SK-N-MC (cell line): ENCODE data around the gene ZSCAN5A.
"Not testable (repeated sequence)": the region's sequence is repeated elsewhere in the genome, so short reads cannot be mapped to it uniquely, and the experiment has no call there.

Source experiments
- DNase-seq: peaks from one replicate; pipeline ENCODE4 v3.0.0-alpha.2; 2011; ENCODE audit warnings: low read depth, low spot score
- H3K27ac ChIP-seq: fragments of 200-600 bp; sonication (generic); 2 replicates; pipeline ENCODE4 v1.5.1; 2016; ENCODE audit warnings: mixed run types
- H3K36me3 ChIP-seq: fragments of 200-600 bp; sonication (generic); 2 replicates; pipeline ENCODE4 v1.6.1; 2017; ENCODE audit warnings: antibody characterized with exemption, low read length, mixed read lengths; ENCODE audit not compliant: insufficient read depth
- H3K4me3 ChIP-seq: fragments of 200-600 bp; sonication (generic); 2 replicates; pipeline ENCODE4 v1.5.1; 2016
- H3K9ac ChIP-seq: fragments of 200-600 bp; sonication (generic); 2 replicates; pipeline ENCODE4 v1.8.0; 2017; ENCODE audit warnings: mixed run types, mixed read lengths; ENCODE audit not compliant: insufficient read length
- H3K9me3 ChIP-seq: fragments of 200-600 bp; sonication (generic); 2 replicates; pipeline ENCODE4 v1.6.1; 2017; ENCODE audit warnings: low read depth, mild to moderate bottlenecking, antibody characterized with exemption, low read length, moderate library complexity, mixed read lengths
- EZH2 ChIP-seq: fragments of 200-600 bp; sonication (generic); IDR thresholded peaks from one replicate; pipeline ENCODE4 v1.6.1; 2017; ENCODE audit warnings: antibody characterized with exemption
- FOXP2 ChIP-seq: optimal IDR thresholded peaks from 2 replicates; pipeline ENCODE3; 2011; ENCODE audit warnings: mild to moderate bottlenecking, moderate library complexity; ENCODE audit not compliant: insufficient read depth; ENCODE audit errors: extremely low read length, control extremely low read depth
- POLR2AphosphoS5 ChIP-seq: IDR thresholded peaks from 2 replicates; pipeline ENCODE4 v1.6.1; 2012; ENCODE audit warnings: mild to moderate bottlenecking, low read depth, low read length, borderline replicate concordance

ZSCAN5A gene

DNA sequence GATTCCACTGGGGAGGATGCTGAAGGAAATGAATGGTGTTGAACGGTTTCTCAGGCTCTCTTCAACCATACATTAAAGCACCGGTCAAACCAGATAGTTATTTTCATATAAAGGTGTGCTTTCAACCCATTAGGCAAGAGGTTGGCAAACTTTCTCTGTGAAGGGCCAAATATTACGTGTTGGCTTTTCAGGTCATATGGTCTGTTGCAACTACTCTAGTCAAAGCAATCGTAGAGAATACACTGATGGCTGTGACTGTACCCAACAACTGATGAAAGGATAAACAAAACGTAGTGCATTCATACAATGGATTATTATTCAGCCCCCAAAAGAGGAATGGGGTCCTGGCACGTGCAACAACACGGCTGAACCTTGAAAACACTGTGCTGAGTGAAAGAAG, 5.8 kb downstream of the ZSCAN5A start:
- peaks cover 5% of the 10 kb centered on the region; the same call in 1 of the 2 replicates for H3K36me3 ChIP-seq

DNA sequence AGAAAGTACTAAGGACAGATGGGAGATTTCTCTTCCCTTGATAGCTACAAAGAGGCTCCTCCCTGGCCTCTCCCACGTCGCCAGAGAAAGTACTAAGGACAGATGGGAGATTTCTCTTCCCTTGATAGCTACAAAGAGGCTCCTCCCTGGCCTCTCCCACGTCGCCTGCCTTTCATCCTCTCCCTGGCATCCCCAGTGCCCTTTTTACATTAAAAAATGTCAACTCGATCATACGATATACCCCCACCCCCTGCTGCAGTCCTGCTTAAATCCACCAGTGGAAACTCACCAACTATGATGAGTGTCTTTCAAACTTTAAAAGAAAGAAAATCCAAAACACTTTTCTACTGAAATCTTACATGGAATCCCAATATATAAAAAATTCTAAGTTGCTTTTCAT, 7.6 kb downstream of the ZSCAN5A start:
- DNase-seq, H3K27ac ChIP-seq, H3K9ac ChIP-seq, H3K9me3 ChIP-seq, H3K36me3 ChIP-seq, H3K4me3 ChIP-seq: not testable (repeated sequence)

More for the DNA sequence above, 5.8 kb downstream of the ZSCAN5A start:
- Histone ChIP-seq H3K4me3 (no peak overlapping the region), H3K27ac (no peak overlapping the region), H3K9me3 (no peaks in the 10 kb centered on the region), H3K9ac (no peak overlapping the region)
- TF ChIP-seq FOXP2: no peak
- no peak for TF ChIP-seq POLR2AphosphoS5
- TF ChIP-seq EZH2: no peak
- no peak for DNase-seq

DNA sequence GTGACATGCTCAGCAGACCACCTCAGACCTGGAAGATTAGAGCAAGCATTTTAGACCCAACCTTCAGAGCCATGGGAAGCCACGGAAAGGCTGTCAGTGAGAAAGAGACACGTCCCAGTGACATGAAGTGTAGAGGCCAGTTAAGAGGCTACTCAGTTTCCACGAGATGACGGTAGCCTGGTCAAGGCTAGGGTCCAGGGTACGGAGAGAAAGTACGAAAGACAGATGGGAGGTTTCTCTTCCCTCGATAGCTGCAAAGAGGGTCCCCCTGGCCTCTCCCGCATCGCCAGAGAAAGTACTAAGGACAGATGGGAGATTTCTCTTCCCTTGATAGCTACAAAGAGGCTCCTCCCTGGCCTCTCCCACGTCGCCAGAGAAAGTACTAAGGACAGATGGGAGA, 8.6 kb downstream of the ZSCAN5A start:
- no peak for DNase-seq
- H3K9ac ChIP-seq: no peak overlapping the region
- H3K27ac ChIP-seq: no peak overlapping the region
- no peaks in the 10 kb centered on the region for H3K9me3 ChIP-seq
- H3K4me3 ChIP-seq: no peak overlapping the region
- TF ChIP-seq POLR2AphosphoS5 (no peak), EZH2 (no peak), FOXP2 (no peak)
- peaks cover 2% of the 10 kb centered on the region; the same call in 1 of the 2 replicates for H3K36me3 ChIP-seq

DNA sequence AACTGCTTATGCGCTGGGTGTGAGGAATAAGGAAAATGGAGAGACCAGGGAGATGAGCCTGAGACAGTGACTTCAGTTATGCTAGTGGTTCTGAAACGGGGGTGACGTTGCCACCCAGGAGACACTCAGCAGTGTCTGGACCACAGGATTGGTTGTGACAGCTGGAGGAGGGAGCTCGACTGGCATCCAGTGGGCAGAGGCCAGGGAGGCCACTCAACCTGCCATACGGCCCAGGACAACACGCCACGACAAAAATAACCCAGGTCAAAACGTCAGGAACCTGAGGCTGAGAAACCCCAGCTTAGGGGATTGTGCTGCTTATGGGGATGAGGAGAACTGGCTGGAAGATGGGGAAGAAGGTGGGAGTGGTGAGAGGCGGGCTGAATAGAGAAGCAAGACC, 10.4 kb downstream of the ZSCAN5A start:
- H3K36me3 ChIP-seq: no peaks in the 10 kb centered on the region
- no peak for DNase-seq
- H3K9ac ChIP-seq: no peak overlapping the region
- no peak for TF ChIP-seq EZH2
- no peak for TF ChIP-seq POLR2AphosphoS5
- no peak overlapping the region for H3K4me3 ChIP-seq
- H3K27ac ChIP-seq: no peak overlapping the region
- H3K9me3 ChIP-seq: no peaks in the 10 kb centered on the region

DNA sequence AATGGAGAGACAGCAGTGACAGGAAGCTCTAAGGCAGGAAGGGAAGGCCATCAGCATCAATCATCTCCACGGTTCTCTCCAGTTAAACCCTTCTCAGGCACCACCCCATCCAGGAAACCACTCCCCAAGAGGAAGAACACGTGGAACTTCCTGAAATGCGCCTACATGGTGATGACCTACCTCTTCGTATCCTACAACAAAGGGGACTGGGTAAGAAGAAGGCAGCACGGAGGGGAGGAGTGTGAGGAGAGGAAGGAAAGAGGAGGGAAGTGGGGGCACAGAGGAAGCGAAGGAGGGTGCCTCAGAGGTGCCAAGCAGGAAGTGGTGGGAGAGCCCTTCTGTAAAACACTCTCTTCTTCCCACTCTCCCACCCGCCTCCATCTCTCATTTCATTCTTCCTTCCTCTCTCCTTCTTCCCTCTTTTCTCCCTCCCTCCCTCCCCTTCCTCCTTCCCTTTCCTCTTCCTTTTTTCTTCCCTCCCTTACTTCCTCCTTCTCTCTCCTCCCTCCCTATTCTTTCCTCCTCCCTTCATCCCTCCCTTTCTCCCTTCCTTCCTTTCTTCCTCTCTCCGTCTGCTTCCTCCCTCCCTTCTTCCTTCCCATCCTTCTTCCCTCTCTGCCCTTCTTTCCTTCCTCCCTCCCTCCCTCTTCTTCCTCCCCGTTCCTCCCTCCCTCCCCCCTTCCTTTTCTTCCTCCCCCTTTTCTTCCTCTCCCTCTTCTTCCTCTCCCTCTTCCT, 12.6 kb downstream of the ZSCAN5A start:
- Histone ChIP-seq H3K4me3 (no peak overlapping the region), H3K27ac (no peak overlapping the region), H3K9me3 (no peaks in the 10 kb centered on the region), H3K36me3 (no peaks in the 10 kb centered on the region), H3K9ac (no peak overlapping the region)
- TF ChIP-seq EZH2: no peak
- DNase-seq: no peak

DNA sequence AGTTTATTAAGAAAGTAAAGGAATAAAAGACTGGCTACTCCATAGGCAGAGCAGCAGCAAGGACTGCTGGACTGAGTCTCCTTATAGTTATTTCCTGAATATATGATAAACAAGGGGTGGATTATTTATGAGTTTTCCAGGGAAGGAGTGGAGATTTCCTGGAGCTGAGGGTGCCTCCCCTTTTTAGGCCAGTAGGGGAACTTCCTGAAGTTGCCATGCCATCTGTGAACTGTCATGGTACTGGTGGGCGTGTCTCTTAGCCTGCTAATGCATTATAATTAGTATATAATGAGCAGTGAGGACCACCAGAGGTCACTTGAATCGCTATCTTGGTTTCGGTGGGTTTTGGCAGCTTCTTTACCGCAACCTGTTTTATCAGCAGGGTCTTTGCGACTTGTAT, 13.5 kb downstream of the ZSCAN5A start:
- TF ChIP-seq POLR2AphosphoS5 (no peak), FOXP2 (no peak), EZH2 (no peak)
- Histone ChIP-seq H3K36me3 (no peaks in the 10 kb centered on the region), H3K9ac (no peak overlapping the region), H3K4me3 (no peak overlapping the region), H3K9me3 (no peaks in the 10 kb centered on the region), H3K27ac (no peak overlapping the region)
- DNase-seq: no peak

DNA sequence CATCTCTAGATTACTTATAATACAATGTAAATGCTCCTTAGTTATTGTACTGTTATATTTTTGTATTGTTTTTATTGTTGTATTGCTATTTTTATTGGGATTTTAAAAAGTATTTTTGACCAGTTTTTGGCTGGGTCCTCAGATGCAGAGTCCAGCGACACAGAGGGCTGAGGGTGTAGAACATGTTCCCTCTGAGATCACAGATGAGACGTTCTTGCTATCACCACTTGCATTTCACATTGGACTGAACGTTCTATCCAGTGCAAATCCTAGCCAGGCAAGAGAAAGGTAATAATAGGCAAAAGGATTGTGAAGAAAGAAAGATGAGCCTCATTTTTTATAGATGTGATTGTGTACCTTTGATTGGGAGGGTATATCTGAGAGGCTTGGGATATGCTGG, 15.0 kb downstream of the ZSCAN5A start:
- H3K4me3 ChIP-seq: no peak overlapping the region
- no peak for DNase-seq
- TF ChIP-seq POLR2AphosphoS5 (no peak), FOXP2 (no peak), EZH2 (no peak)
- H3K9me3 ChIP-seq: no peaks in the 10 kb centered on the region
- no peaks in the 10 kb centered on the region for H3K36me3 ChIP-seq
- no peak overlapping the region for H3K27ac ChIP-seq
- H3K9ac ChIP-seq: no peak overlapping the region

DNA sequence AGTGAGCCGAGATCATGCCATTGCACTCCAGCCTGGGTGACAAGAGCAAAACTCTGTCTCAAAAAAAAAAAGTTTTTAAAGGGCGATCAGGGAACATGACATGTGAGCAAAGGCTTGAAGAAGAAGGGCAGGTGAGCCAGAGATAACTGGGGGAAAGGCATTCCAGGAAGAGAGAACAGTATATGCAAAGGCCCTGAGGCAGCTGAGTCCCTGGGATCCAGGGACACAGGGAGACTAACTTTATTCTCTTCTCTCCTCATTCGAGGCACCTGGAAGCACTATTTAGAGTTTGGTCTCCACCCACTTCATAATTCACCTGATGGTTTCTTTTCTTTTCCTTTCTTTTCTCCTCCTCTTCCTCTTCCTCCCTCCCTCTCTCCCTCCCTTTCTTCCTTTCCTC, 17.6 kb downstream of the ZSCAN5A start:
- Histone ChIP-seq H3K9ac (no peak overlapping the region), H3K36me3 (no peaks in the 10 kb centered on the region), H3K9me3 (no peaks in the 10 kb centered on the region), H3K27ac (no peak overlapping the region), H3K4me3 (no peak overlapping the region)
- DNase-seq: no peak
- TF ChIP-seq FOXP2 (no peak), EZH2 (no peak)

DNA sequence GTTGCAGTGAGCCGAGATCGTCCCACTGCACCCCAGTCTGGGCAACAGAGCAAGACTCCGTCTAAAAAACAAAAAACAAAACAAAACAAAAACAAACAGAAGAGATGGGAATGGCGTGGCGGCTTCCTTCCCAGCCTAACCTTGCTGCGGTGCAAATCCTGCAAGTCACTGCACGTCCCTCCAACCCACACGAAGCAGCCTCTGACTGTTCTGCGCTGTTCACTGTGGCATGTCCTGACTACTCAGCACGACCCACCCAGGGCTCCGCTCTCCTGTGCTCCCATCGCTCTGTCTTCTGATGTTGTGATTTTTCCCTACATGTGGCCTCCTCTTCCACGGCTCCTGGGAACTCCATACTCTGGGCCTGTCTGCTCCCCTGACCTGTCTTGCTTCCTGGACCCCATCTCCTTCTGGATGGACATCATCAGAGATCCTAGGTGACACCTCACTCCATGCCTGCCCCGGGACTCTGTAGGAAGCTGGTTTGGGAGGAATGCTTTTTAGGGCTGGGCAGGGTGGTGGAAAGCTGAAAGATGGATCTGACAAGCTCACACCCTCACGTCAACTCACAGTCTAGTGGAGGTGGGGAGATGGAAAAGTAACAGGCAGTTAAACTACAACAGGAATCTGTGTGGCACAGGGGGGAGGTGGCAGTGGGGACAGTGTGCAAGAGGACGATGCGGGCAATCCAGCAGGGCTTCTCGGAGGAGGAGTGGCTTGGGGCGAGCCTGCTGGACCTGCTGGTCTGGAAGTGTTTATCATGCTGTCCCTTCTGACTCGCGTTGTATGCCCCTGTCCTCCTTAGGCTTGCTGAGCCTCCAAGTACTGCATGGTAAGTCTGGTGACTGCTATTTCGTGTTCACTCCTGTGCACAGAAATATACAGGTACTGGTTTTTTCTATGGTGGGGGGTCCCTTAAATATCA, 18.8 kb downstream of the ZSCAN5A start:
- no peak overlapping the region for H3K9ac ChIP-seq
- no peaks in the 10 kb centered on the region for H3K9me3 ChIP-seq
- no peaks in the 10 kb centered on the region for H3K36me3 ChIP-seq
- H3K4me3 ChIP-seq: no peak overlapping the region
- no peak for TF ChIP-seq FOXP2
- no peak for TF ChIP-seq EZH2
- TF ChIP-seq POLR2AphosphoS5: no peak
- no peak overlapping the region for H3K27ac ChIP-seq
- DNase-seq: no peak
